OCI-LY7 (cell line): ENCODE data around the gene APOE. TPM values are rescaled to one million over a fixed set of nuclear protein-coding genes. Genes with fewer than 3 reads are reported as not detected.
A peak's percentile ranks its signal among the peaks of the same experiment; 100 is the strongest.

Source experiments
- BruUV-seq: library from RNA; stranded (reverse); fragments of 400-500 nt; replicated peaks from 2 replicates; lab custom pipeline; 2021; lab: Mats Ljungman, UMichigan
- CTCF ChIA-PET: fragments of 300-600 bp; sonication (Branson Sonifier 250); formaldehyde crosslinking; loops from one replicate; lab custom pipeline; 2022; ENCODE audit warnings: antibody characterized with exemption; ENCODE audit not compliant: unreplicated experiment; lab: Charles Lee
- POLR2A ChIA-PET: fragments of 300-600 bp; sonication (Branson Sonifier 250); formaldehyde crosslinking; loops from one replicate; lab custom pipeline; 2022; ENCODE audit warnings: antibody characterized with exemption; lab: Charles Lee
- DNase-seq: peaks from one replicate; pipeline ENCODE4 v3.0.0-alpha.2; 2015; ENCODE audit warnings: low spot score
- H2AFZ ChIP-seq: fragments of 200-600 bp; sonication (generic), shearing (Covaris generic); 2 replicates; pipeline ENCODE4 v1.6.1; 2014; ENCODE audit warnings: mild to moderate bottlenecking, antibody characterized with exemption, low read length, moderate library complexity
- H3K27ac ChIP-seq: fragments of 200-600 bp; sonication (generic); 2 replicates; pipeline ENCODE4 v1.5.1; 2014; ENCODE audit warnings: mixed run types, low read depth, mild to moderate bottlenecking, moderate library complexity, low read length, inconsistent platforms; ENCODE audit not compliant: poor library complexity, severe bottlenecking
- H3K36me3 ChIP-seq: fragments of 200-600 bp; sonication (generic); 2 replicates; pipeline ENCODE4 v1.6.1; 2014; ENCODE audit warnings: mild to moderate bottlenecking, antibody characterized with exemption, low read length, moderate library complexity, mixed read lengths; ENCODE audit not compliant: insufficient read depth
- H3K4me1 ChIP-seq: fragments of 200-600 bp; sonication (generic); 2 replicates; pipeline ENCODE4 v1.5.1; 2014; ENCODE audit warnings: mild to moderate bottlenecking, low read length; ENCODE audit not compliant: insufficient read depth, poor library complexity, severe bottlenecking
- H3K4me2 ChIP-seq: fragments of 200-600 bp; sonication (generic); 2 replicates; pipeline ENCODE4 v1.6.1; 2014; ENCODE audit warnings: mild to moderate bottlenecking, low read length
- H3K4me3 ChIP-seq: fragments of 200-600 bp; sonication (generic); 2 replicates; pipeline ENCODE4 v1.5.1; 2014; ENCODE audit warnings: mild to moderate bottlenecking, low read depth, low read length; ENCODE audit not compliant: poor library complexity, severe bottlenecking
- H3K79me2 ChIP-seq: fragments of 200-600 bp; sonication (generic); 2 replicates; pipeline ENCODE4 v1.6.1; 2016; ENCODE audit warnings: low read depth, mild to moderate bottlenecking, low read length, moderate library complexity, mixed read lengths; ENCODE audit not compliant: insufficient read depth
- H3K9me2 ChIP-seq: fragments of 200-600 bp; sonication (generic); 2 replicates; pipeline ENCODE4 v1.6.1; 2016; ENCODE audit warnings: mild to moderate bottlenecking, low read length, mixed read lengths; ENCODE audit not compliant: insufficient read depth
- H3K9me3 ChIP-seq: fragments of 200-600 bp; sonication (generic); 2 replicates; pipeline ENCODE4 v1.6.1; 2014; ENCODE audit warnings: mild to moderate bottlenecking, mixed run types, low read length, mixed read lengths
- H4K20me1 ChIP-seq: fragments of 200-600 bp; sonication (generic); 2 replicates; pipeline ENCODE4 v1.6.1; 2014; ENCODE audit warnings: mild to moderate bottlenecking, antibody characterized with exemption, low read length, moderate library complexity, mixed read lengths; ENCODE audit not compliant: insufficient read depth
- EZH2phosphoT487 ChIP-seq: fragments of 200-600 bp; sonication (generic); IDR thresholded peaks from 2 replicates; pipeline ENCODE4 v1.6.1; 2018; ENCODE audit warnings: low read depth, borderline replicate concordance, mild to moderate bottlenecking, mixed run types, antibody characterized with exemption, low read length, moderate library complexity, mixed read lengths
- intact Hi-C: fragments of 100-400 bp; cut with micrococcal nuclease; formaldehyde crosslinking; loops from one replicate; pipeline ENCODE4 v1.10.0; 2022; ENCODE audit not compliant: unreplicated experiment
- total RNA-seq, 2 experiments: library from RNA; depleted of rRNA in 1 of 2; stranded (reverse); fragments of >200 nt in 1 of 2; shearing (Covaris generic) in 1 of 2; gene quantifications; 2 replicates each; pipeline ENCODE4 v1.2.3, GENCODE V29; 2014 to 2022
- TF ChIP-seq, protein P1 (sequence below): fragments of 200-600 bp; sonication (generic); conservative IDR thresholded peaks from 2 replicates; pipeline ENCODE4 v1.5.1; 2014; ENCODE audit warnings: mild to moderate bottlenecking, antibody characterized with exemption, low read length, moderate library complexity, mixed read lengths

The APOE gene
- total RNA-seq, 2 experiments from 2014 or later = 1.8 to 2.1 TPM

DNA sequence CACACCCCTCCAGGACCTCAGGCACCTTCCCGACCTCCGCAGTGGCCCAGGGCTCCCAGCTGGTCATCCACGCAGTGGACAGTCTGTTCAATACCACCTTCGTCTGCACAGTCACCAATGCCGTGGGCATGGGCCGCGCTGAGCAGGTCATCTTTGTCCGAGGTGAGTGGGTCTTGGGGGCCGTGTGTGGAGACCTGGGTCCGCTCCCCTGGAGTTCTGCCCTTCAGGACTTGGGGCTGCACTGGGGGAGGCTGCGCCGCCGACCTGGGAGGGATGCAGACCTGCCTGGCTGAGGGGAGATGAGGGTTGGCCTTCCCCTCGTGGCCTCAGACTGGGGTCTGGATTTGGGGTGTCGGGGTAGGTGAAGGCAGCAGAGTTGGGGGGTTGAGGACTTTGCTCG lies 31.3 kb upstream of the APOE start:
- Histone ChIP-seq H3K79me2 (no peaks in the 10 kb centered on the region), H3K4me1 (peaks cover 10% of the 10 kb centered on the region), H3K27ac (no peak overlapping the region), H3K9me2 (no peaks in the 10 kb centered on the region), H2AFZ (no peak overlapping the region), H3K36me3 (no peaks in the 10 kb centered on the region), H4K20me1 (no peaks in the 10 kb centered on the region), H3K9me3 (no peaks in the 10 kb centered on the region), H3K4me3 (no peak overlapping the region), H3K4me2 (no peak overlapping the region)
- BruUV-seq = no TSS peak
- TF ChIP-seq, protein P1, sequence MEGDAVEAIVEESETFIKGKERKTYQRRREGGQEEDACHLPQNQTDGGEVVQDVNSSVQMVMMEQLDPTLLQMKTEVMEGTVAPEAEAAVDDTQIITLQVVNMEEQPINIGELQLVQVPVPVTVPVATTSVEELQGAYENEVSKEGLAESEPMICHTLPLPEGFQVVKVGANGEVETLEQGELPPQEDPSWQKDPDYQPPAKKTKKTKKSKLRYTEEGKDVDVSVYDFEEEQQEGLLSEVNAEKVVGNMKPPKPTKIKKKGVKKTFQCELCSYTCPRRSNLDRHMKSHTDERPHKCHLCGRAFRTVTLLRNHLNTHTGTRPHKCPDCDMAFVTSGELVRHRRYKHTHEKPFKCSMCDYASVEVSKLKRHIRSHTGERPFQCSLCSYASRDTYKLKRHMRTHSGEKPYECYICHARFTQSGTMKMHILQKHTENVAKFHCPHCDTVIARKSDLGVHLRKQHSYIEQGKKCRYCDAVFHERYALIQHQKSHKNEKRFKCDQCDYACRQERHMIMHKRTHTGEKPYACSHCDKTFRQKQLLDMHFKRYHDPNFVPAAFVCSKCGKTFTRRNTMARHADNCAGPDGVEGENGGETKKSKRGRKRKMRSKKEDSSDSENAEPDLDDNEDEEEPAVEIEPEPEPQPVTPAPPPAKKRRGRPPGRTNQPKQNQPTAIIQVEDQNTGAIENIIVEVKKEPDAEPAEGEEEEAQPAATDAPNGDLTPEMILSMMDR = no peak
- no peak for TF ChIP-seq EZH2phosphoT487
- DNase-seq = no peak
- intact Hi-C loops = no loop called here
- CTCF ChIA-PET = no interaction called here
- POLR2A ChIA-PET = no interaction called here

DNA sequence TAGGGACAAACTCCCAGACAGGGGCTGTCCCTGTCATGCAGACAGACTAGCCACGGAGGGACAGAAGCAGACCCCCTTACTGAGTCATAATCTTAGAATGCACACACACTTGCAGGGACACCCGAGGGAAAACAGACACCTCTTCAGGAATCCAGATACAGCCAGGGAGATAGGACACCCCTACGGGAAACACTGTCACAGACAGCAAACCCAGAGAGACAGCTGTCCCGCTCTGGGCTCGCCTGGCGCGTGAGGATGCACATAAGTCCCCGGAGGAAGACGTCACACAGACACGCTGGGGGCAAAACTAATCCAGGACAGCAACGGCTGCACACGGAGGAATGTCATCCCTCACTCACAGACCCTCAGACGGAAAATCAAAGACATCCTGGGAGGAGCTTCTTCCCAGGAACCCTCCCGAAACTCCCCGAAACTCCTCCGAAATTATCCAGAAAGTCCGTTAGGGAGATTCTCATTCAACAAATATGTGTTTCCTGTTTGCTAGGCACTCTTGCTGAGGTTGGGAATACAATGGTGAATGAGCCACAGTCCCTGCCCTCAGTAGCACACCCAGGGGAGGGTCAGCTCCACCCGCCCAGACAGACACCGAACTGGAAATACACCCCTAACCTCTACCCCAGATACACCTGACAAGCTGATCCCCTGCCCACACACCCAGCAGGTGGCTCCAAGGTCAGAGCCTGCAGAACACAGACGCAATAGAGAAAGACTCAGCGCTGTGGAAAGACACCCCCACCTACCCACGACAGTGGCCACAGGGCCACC lies 29.7 kb upstream of the APOE start:
- intact Hi-C loops = no loop called here
- no peaks in the 10 kb centered on the region for H3K36me3 ChIP-seq
- TF ChIP-seq, protein P1 = no peak
- TF ChIP-seq EZH2phosphoT487 = no peak
- no peak overlapping the region; the same call in 1 of the 2 replicates for H2AFZ ChIP-seq
- H3K79me2 ChIP-seq = no peaks in the 10 kb centered on the region
- POLR2A ChIA-PET = no interaction called here
- CTCF ChIA-PET = no interaction called here
- no peak overlapping the region for H3K4me3 ChIP-seq
- H3K9me2 ChIP-seq = no peaks in the 10 kb centered on the region
- H3K4me1 ChIP-seq = peaks cover 10% of the 10 kb centered on the region
- no peak overlapping the region for H3K4me2 ChIP-seq
- BruUV-seq = no TSS peak
- H3K27ac ChIP-seq = no peak overlapping the region
- DNase-seq = no peak
- H4K20me1 ChIP-seq = no peaks in the 10 kb centered on the region
- H3K9me3 ChIP-seq = no peaks in the 10 kb centered on the region

DNA sequence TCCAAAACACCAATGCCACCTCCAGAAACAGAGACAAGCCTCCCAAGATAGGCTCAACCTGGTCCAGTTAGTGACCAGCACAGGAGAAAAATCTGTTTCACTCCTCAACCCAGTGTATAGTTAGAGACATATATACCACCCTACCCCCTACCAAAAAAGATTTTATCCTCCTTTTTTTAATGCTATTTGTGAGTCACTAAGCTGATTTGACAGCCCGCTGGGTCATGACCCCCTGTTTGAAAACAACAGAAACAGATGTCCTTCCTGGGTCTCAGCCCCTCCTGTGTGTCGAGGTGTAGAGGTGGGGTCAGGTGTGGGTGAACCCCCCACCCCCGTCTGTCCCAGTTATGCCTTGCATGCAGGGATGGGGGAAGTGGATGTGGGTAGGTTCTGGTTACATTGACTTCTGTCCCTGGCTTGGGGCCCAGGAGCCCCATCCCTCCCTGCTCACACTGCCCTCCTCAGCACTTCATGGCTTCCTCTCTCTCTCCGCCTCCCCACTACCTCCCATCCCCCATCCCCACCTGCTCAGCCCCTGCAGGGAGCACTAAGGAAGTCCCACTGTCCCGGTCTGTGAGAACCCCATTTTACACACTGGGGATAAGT lies 28.6 kb upstream of the APOE start:
- intact Hi-C loops = no loop called here
- no TSS peak for BruUV-seq
- Histone ChIP-seq H3K9me3 (no peaks in the 10 kb centered on the region), H3K9me2 (no peaks in the 10 kb centered on the region), H3K4me3 (no peak overlapping the region), H3K79me2 (no peaks in the 10 kb centered on the region), H4K20me1 (no peaks in the 10 kb centered on the region), H3K27ac (no peak overlapping the region), H3K36me3 (no peaks in the 10 kb centered on the region), H2AFZ (peak overlapping the region; percentile 63), H3K4me1 (peaks cover 10% of the 10 kb centered on the region), H3K4me2 (peak overlapping the region; percentile 19; the same call in 1 of the 2 replicates)
- DNase-seq = peak; percentile 50
- TF ChIP-seq EZH2phosphoT487 = no peak
- TF ChIP-seq, protein P1 = no peak
- ChIA-PET CTCF (no interaction called here), POLR2A (no interaction called here)
